Measurements from ENCODE around the gene BSND.

The BSND gene

DNA sequence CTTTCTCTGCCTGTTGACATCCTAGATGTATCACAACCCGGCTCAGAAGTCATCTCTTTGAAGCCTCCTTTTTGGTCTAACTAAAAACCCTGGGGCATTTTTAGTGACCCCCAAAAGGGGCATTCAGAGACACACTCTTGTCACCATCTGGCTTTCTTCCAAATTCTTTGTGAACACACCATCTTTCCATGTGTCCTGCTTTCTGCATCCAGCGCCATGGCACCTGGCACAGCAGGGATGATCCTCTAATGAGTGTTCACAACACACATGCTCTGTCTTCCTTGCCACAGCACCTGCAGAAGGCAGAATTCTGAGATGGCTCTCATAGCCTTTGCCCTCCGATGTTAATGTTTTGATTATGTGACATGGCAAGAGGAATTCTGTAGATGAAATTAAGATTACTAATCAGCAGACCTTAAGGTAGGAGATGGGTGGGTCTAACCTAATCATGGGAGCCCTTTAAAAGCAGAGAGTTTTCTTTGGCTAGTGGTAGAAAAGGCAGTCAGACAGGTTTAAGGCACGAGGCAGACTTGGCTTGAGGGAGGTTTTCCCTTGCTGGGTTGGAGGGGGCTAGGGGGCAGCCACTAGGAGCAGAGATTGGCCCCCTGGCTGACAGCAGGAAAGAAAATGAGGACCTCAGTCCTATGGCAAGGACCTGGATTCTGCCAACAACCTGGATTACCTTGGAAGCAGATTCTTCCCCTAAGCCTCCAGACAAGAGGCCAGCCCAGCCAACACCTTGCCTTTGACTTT, 23.2 kb upstream of the BSND start:
- no peak for DNase-seq (ENCODE audit: low read depth)

DNA sequence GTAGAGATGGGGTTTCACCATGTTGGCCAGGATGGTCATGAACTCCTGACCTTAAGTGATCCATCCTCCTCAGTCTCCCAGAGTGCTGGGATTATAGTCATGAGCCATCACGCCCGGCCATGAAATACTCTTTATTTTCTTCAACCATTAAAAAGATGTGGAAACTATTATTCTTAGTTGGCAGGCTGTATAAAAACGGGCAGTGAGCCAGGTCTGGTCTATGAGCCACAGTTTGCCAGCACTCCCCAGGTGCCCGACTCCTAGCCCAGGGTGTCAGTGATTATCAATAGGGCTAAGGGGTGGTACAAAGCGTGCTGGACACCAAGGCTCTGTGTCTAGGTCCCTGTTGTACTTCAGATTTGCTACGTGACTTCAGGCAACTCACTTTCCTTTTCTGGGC, 22.0 kb upstream of the BSND start:
- no peak for DNase-seq (ENCODE audit: low read depth)

- DNase-seq (ENCODE audit: low read depth): no peak
Measured at GRCh38 chr1:54977533-54978297, 21.0 kb upstream of the BSND start.

DNA sequence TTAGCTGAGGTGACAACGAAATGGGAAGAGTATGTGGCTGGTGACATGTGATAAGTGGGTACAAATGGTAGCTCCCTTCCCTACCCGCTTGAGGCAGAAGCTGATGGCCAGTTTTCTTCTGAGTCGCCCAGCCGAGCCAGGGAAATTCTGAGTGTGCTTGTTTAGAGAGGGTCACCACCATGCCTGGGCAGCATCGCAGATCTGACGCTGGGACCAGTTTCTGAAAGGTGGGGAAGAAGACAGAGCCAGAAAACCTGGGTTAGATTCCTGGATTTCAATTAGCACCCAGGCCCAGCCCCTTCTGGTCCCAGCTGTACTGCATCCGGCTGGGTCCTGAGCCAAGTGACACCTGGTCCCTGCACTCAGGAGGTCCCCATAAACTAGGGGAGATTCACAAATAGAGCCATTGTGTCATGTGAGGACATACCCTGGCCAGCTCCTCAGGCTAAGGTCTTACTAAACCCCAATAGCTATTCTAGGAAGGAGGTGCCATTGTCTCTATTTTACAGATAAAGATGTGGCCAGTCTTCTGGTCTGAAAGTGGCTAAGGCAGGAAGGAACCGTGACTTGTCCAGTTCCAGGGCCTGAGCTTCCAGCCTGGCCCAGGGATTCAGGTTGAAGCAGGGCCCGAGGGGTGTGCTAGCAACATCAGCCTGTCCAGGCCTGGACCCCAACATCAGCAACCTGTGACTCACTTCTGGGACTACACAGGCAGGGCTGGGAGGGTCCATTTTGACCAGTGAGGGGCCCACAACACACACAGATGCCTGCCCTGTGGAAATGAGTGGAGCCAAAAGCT, 20.0 kb upstream of the BSND start:
- no peak for DNase-seq (ENCODE audit: low read depth)

DNA sequence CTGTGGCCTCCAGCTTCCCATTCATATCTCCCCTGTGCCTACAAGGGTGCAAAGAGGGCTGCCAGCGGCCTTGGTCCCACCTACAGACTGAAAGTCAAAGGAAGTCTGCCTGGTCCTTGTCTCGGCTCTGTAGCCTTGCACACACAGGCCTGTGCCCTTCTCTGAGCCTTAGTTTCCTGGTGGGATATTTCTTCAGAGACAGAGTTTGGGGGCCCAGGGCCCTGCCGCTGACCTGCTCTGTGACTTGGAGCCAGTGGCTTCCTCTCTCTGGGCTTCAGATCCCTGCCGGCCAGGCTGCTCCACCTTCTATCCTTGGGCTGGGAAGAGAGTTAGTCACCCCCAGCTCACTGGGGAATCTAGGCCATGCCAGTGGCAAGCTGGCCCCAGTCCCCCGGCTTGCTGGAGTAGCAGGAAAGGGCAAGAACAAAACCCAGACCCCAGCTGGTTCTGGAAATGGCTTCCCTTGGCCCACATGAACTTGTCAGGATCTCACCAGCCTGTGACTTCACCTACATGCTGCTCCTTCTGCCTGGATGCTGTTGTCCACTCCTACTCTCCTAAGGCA, 19.3 kb upstream of the BSND start:
- DNase-seq (ENCODE audit: low read depth): no peak

DNA sequence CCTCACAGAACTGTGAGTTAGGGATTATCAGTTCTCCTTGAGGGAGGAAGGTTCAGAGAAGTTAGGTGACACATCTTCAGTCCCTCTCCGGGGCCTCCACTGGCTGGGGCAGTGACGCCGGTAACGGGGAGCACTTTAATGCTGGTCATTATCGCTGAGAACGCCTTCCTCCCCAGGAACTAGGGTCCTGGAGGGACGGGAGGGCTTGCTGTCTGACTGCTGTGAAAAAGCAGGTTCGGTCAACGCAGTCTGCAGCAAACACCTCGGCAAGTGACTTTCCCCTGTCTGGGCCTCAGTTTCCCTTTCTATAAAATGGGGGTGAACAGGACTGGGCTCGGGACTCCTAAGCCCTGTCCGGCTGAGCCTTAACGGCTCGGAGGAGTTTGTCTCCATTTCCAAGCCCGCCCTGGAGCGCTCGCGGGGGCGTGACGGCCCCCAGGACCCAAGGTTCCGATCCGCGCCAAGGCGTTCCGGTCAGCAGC, 18.6 kb upstream of the BSND start:
- no peak for DNase-seq (ENCODE audit: low read depth)

DNA sequence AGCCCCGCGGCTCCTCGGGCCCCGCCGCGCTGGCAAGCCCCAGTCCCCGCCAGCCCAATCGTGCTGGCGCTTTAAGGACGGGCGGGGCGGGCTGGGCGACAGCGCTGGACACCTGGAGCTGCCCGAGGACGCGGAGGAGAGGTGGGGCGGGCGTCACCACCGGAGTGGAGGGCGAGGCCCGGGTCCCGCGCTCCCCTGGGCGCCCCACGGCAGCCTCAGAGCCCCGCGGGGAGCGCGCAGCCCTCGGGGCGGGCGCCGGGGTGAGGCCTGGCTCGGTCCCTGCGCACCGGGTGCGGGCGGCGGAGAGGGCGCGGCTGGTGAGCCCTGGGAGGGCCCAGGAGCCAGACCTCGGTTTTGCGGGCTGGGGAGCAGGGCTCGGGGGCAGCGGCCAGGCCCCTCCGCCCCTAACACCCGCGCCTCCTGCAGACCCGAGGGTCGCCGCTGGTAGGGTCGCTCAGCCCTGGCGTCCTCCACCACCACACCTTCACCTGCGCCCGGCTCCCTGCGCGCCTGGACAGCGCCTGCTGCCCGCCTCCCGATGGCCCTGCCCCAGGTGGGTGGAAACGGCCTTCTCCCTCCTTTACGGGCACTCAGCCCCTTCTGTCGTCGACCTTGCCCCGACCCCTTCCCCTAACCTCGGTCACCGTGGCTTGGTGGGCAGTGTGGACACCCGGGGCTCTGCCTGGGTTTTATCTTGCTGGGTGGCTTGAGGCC, 18.0 kb upstream of the BSND start, which contains the start of gene TMEM61:
TMEM61 (plus strand) TSS at position 101 of the 714 bp plus-strand sequence; CDS start at position 539, 438 bp downstream.
- no peak for DNase-seq (ENCODE audit: low read depth)

GRCh38 chr1:54981466-54981865, 17.3 kb upstream of the BSND start:
- no peak for DNase-seq (ENCODE audit: low read depth)

DNA sequence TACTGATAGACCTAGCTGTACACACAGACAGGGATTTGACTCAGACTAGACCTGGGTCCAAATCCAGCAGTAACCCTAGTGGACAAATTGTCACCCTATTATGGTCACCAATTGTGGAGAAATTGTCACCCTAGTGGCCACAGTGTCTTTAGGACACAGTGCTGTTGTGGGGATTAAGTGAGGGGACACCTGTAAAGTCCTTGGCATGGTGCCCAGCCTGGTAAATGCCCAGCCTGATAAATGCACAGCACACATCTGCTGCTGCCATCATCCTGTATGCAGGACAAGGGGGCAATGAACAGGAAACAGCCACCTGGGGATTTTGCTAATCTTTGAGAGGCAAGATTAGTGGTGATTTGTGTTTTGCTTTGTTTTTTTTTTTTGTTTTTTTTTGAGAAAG, 16.0 kb upstream of the BSND start:
- no peak for DNase-seq (ENCODE audit: low read depth)

GRCh38 chr1:54984131-54984842, 14.4 kb upstream of the BSND start:
- no peak for DNase-seq (ENCODE audit: low read depth)

GRCh38 chr1:54985556-54985955, 13.2 kb upstream of the BSND start:
- no peak for DNase-seq (ENCODE audit: low read depth)

- DNase-seq (ENCODE audit: low read depth): no peak
Measured at GRCh38 chr1:54986025-54986424, 12.7 kb upstream of the BSND start.

DNA sequence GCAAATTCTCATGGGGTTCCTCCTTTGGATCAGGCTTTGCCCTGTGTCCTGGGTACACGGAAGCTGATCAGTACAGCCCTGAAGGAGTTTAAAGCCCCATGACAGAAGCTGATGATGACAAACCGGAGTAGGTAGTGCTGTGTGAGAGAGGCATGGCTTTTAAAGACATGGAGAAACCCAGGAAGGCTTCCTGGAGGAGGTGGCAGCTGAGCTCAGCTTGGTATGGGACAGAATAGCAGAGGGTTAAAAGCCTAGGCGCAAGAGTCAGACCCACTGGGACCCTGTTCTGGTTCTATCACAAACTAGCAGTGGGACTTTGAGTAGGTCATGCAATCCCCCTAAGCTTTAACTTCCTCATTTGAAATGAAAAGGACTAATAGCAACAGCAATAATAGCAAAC, 12.2 kb upstream of the BSND start:
- DNase-seq (ENCODE audit: low read depth): no peak

- DNase-seq (ENCODE audit: low read depth): no peak
Measured at GRCh38 chr1:54987427-54987826, 11.3 kb upstream of the BSND start.

DNA sequence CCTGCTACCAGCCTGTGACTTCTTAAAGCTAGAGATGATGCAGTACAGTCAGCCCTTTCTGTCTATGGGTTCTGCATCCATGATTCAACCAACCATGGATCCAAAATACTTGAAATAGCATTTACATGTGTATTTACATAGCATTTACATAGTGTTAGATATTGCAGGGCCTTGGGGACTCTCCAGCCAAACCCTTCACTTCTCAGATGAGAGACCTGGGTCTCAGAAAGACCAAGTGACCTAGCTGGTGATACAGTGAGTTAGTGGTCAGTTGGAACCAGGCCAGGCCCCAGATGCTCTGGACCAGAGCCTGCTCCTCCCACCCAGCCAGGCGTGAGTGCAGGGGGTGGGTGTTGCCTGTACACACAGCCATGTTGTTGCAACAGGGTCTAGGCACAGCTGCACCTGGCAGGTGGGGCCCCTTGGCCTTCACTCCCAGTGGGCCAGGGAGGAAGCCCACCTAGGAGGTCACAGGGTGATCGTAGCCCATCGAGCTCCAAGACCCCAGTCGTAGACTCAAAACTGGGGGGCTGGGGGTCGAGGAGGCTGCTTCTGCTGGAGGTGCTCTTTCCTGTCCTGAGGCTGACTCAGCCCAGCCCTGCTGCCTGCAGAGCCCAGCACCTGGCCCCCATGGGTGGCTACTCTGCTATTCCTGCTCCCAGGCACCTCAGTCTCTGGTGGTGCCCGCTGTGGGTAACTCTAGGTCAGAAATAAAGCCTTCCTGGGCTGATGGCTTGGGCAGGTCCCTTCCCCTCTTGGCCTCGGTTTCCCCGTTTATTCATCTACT, 10.6 kb upstream of the BSND start:
- no peak for DNase-seq (ENCODE audit: low read depth)

DNA sequence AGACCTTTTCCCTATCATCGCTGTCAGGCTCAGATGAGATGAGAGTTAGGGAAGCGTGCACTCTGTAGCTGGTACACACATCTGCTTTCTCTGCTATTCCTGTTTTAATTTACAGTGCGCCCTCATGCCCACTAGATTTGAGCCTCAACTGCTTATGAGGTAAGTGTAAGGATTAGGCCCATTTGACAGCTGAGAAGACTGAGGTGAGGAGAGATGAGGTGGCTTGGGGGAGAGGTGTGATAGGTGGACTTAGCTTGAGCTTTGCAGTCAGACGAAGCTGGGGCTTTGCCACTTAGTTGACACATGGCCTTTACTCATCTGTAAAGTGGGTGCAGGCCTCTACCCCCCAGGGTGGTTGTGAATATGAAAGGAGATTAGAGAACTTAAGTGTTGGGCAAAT, 9.8 kb upstream of the BSND start:
- DNase-seq (ENCODE audit: low read depth): no peak

- DNase-seq (ENCODE audit: low read depth): no peak
Measured at GRCh38 chr1:54989473-54989872, 9.3 kb upstream of the BSND start.

- DNase-seq (ENCODE audit: low read depth): no peak
Measured at GRCh38 chr1:54989968-54990810, 8.5 kb upstream of the BSND start.

GRCh38 chr1:54990916-54991315, 7.8 kb upstream of the BSND start:
- DNase-seq (ENCODE audit: low read depth): no peak
